ENCODE data around the gene RTP2. TPM values are rescaled to one million over a fixed set of nuclear protein-coding genes. Genes with fewer than 3 reads are reported as not detected.

The RTP2 gene
- total RNA-seq, 2 donors from 2014 or later, result not detected

GRCh38 chr3:187679638-187680396 lies 22.5 kb downstream of the RTP2 start:
- TF ChIP-seq POLR2AphosphoS5 (IDR thresholded peaks at IDR 0.05) (no peak), POLR2A (IDR thresholded peaks at IDR 0.05) (no peak), CTCF (IDR thresholded peaks at IDR 0.05) (peak; percentile 85 to 91 (median 86))
- intact Hi-C loops (cut with DNase I), result loop anchor here (1.0 to 10.0 kb wide), 3 partner anchors 361 to 565 kb away; no protein-coding TSS in a partner anchor
- Histone ChIP-seq H3K4me1 (replicated peaks) (no peaks in the 10 kb centered on the region), H3K27ac (no peak overlapping the region), H3K36me3 (no peaks in the 10 kb centered on the region), H3K9me3 (no peaks in the 10 kb centered on the region), H3K4me3 (no peak overlapping the region), H3K27me3 (replicated peaks; ENCODE audit: insufficient read depth) (no peaks in the 10 kb centered on the region)
- peak; percentile 58 for DNase-seq (ENCODE audit: low spot score)
- WGBS, result 27% methylated on average over 7 of the region's 7 CpGs

- intact Hi-C loops (cut with DNase I), result loop anchor here (1.0 to 2.0 kb wide), 2 partner anchors 359 to 458 kb away; no protein-coding TSS in a partner anchor
- Histone ChIP-seq H3K27me3 (replicated peaks; ENCODE audit: insufficient read depth) (peaks cover under 1% of the 10 kb centered on the region), H3K4me3 (no peak overlapping the region), H3K27ac (no peak overlapping the region), H3K9me3 (no peaks in the 10 kb centered on the region), H3K4me1 (replicated peaks) (no peaks in the 10 kb centered on the region), H3K36me3 (no peaks in the 10 kb centered on the region)
- TF ChIP-seq CTCF (IDR thresholded peaks at IDR 0.05) (peak; percentile 39 to 68 (median 62)), POLR2A (IDR thresholded peaks at IDR 0.05) (no peak)
- DNase-seq (ENCODE audit: low spot score), result peak; percentile 17
- WGBS, result 22% methylated on average over 5 of the region's 5 CpGs
These were observed 23.6 kb downstream of the RTP2 start for GRCh38 chr3:187678726-187679268.

GRCh38 chr3:187677604-187678003 lies 24.8 kb downstream of the RTP2 start:
- H3K27ac ChIP-seq, result no peak overlapping the region
- no peaks in the 10 kb centered on the region for H3K9me3 ChIP-seq
- no peak for TF ChIP-seq CTCF (IDR thresholded peaks at IDR 0.05)
- intact Hi-C loops (cut with DNase I), result loop anchor here (2.0 kb wide), 1 partner anchor 457 kb away; no protein-coding TSS in a partner anchor
- 21% methylated on average over 1 of the region's 1 CpG for WGBS
- no peaks in the 10 kb centered on the region for H3K4me1 ChIP-seq (replicated peaks)
- H3K4me3 ChIP-seq, result no peak overlapping the region
- H3K36me3 ChIP-seq, result no peaks in the 10 kb centered on the region
- peaks cover 3% of the 10 kb centered on the region for H3K27me3 ChIP-seq (replicated peaks; ENCODE audit: insufficient read depth)
- DNase-seq (ENCODE audit: low spot score), result no peak

- TF ChIP-seq CTCF (IDR thresholded peaks at IDR 0.05), result no peak
- TF ChIP-seq POLR2A (IDR thresholded peaks at IDR 0.05), result no peak
- no peak for TF ChIP-seq POLR2AphosphoS5 (IDR thresholded peaks at IDR 0.05)
- DNase-seq (ENCODE audit: low spot score), result no peak
- Histone ChIP-seq H3K36me3 (no peaks in the 10 kb centered on the region), H3K4me1 (replicated peaks) (no peaks in the 10 kb centered on the region), H3K9me3 (no peaks in the 10 kb centered on the region), H3K27me3 (replicated peaks; ENCODE audit: insufficient read depth) (peaks cover 19% of the 10 kb centered on the region), H3K4me3 (no peak overlapping the region), H3K27ac (no peak overlapping the region)
- WGBS, result 51% methylated on average over 3 of the region's 3 CpGs
- intact Hi-C loops (cut with DNase I), result no loop called here
These were observed 29.3 kb downstream of the RTP2 start for GRCh38 chr3:187673012-187673411.

All from prostate gland (tissue), 2 donors.